Testis (tissue), 2 donors: Measurements from ENCODE around the gene TANC2.

Experiments used
- CTCF ChIP-seq, 3 experiments: fragments of 450-650 bp in 2 of 3; fragments of 200-600 bp in 1 of 3; sonication (generic) in 1 of 3; IDR thresholded peaks; one replicate each; pipeline ENCODE4 v1.5.1; 2016 to 2019; ENCODE audit warnings: antibody characterized with exemption in 3 of 3, mild to moderate bottlenecking in 2 of 3, moderate library complexity in 1 of 3
- POLR2A ChIP-seq: fragments of 450-650 bp; IDR thresholded peaks from one replicate; pipeline ENCODE4 v1.6.1; 2017; ENCODE audit warnings: antibody characterized with exemption, mild to moderate bottlenecking, moderate library complexity

GRCh38 chr17:62999736-63000135 lies 33.7 kb downstream of the TANC2 start:
- TF ChIP-seq CTCF (IDR thresholded peaks at IDR 0.05) (no peak), POLR2A (no peak)
